HPDE6-E6E7 (cell line): ENCODE results near the gene TDRD9.
A peak's percentile ranks its signal among the peaks of the same experiment; 100 is the strongest.
"Not testable (repeated sequence)": the region's sequence is repeated elsewhere in the genome, so short reads cannot be mapped to it uniquely, and the experiment has no call there.

Source experiments
- DNase-seq: peaks from one replicate; pipeline ENCODE4 v3.0.0; 2011; ENCODE audit warnings: missing footprints; ENCODE audit errors: extremely low spot score

Gene TDRD9

DNA sequence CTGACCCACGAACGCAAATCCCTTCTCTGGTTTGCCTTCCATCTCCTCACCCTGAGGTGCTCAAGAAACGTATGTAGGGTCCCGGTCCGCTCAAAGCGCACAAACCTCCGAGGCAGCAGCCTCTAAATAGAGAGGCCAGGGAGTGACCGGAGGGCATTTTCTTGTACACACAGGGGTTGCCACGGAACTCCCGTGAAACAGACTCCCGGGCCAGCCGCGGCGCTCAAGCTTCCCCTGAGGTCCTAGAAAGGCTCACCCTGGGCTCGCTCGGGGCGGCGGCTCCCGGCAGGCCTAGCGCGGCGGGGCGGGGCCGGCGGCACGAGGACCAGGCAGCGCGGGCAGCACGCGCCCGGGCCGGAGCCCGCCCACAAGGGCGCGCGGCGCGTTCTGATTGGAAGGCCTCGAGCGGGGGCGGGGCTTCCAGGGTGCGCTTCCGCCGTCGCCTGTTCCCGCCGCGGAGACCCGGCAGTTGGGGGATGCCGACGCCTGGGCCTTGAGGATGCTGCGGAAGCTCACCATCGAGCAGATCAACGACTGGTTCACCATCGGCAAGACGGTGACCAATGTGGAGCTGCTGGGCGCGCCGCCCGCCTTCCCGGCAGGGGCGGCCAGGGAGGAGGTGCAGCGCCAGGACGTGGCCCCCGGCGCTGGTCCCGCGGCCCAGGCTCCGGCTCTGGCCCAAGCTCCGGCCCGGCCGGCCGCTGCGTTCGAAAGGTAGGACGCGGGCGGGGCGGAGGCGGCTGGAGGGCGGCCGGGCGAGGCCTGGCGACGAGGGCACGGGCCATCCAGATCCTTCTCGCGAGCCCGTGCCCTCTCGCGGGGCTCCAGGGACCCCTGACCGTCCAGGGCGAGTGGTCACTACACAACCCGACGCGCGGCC is at the start of gene TDRD9:
Gene TDRD9, plus strand, starts transcription at position 446 of the 880 bp plus-strand sequence. Its CDS starts 54 bp downstream, at position 500.
- DNase-seq = no peak

DNA sequence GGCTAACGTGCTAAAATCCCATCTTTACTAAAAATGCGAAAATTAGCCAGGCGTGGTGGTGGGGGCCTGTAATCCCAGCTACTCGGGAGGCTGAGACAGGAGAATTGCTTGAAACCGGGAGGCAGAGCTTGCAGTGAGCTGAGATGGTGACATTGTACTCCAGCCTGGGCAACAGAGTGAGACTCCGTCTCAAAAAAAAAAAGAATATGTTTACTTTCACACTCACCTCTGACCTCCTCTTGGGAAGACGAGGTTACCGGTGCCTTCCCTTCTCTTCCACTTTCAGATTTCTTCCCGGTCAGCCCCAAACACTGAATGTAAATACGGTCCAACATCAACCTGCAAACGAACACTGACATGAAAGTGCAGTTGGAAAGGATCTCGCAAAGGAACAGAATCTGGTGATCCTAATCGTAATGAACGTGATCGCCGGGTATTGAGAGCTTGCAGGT is 49.1 kb upstream of the TDRD9 start:
- no peak for DNase-seq

GRCh38 chr14:103879570-103880347 is 48.5 kb upstream of the TDRD9 start:
- peak; percentile 65 for DNase-seq

DNA sequence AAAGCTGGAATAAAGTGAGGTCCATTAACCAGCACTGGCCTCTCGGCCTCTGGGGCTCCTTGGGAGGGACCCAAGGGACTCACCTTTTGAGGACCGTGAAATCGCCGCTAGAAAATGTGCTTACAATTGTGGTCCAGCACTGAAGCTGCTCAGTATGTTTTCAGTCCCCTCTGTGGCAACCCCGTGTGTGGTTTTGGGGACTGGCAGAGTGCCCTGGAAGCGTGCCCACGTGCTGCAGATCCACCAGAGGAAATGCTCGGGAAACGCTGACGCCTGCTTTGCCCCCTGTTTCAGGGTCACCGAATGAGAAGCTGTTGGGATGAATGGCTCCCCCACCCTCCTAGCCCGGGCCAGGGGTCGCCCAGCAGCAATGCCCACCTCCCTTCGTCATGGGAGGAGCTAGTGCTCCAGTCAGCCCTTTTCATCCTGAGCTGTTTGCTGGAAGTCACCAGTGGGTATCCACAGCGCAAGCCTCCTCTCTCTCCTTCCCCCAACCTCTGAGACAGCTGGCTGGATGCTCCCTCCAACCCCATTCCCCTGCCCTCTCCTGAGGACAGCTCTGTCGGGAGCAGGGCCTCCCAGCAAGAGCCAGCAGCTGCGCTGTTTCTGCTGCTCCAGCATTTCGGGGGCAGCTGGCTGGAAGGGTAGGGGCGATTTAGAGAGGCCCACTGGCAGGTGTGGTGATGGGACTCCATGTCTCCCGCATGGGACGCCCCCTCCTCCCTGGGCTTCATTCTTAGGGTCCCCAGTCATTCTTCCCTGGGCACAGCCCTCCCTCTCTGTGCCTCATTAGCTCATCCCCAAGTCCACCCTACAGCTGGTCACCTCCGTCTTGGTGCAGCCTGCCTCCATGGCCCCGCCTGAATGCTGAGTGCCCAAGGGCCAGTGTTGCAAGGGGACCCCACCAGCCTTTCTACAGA is 47.6 kb upstream of the TDRD9 start:
- DNase-seq = no peak

GRCh38 chr14:103881268-103882201 is 46.7 kb upstream of the TDRD9 start:
- no peak for DNase-seq

- no peak for DNase-seq
Observed at GRCh38 chr14:103882503-103883262, 45.6 kb upstream of the TDRD9 start.

DNA sequence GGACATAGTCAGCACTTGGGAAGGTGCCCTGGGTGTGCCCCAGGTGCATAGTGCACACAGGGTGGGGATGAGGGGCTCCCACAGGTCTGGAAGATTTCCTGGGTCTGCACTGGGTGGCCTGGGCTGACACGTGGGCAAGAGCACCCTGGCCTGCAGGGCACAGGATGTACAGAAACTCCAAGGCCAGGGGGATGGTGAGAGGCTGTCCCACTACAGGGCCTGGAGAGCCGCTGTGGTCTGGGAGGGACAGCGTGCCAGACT is 45.1 kb upstream of the TDRD9 start:
- DNase-seq = no peak

DNA sequence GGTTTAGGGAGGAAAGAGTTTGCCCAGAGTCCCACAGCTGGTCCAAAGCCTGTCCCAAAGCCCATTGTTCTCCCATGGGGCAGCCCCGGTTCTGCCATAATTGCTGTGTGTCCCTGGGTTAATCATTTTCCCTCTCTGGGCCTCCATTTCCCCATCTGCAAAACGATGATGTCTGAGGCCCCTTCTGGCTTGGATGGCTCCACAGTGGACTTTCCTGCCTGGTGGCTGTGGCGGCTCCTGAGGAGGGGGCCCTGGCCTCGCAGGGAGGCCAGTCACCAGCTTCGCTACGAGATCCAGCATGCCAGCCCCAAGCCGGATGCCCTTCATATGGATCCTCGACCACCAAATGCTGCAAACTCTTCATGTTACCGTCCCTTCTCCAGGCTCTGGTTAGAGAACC is 43.4 kb upstream of the TDRD9 start:
- no peak for DNase-seq

DNA sequence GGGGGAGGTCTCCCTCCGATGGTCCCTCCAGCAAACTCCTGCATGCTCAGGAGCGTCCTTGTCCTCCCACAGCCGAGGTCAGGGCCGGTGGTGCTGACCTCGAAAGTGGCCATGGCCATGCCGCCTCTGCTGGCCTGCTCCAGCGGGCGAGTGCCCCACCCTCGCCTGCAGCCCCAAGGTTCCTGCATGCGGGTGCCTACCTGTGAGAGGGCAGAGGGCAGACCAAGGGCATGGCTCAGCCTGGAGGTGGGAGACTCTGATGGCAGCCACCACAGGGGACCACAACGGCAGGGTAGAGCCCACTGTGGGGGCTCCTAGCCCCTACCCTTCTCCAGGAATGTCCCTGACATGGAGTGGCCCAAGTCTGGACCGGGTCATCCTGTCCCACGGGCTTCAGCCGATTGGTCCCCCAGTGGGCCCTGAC is 42.7 kb upstream of the TDRD9 start:
- DNase-seq = no peak

DNA sequence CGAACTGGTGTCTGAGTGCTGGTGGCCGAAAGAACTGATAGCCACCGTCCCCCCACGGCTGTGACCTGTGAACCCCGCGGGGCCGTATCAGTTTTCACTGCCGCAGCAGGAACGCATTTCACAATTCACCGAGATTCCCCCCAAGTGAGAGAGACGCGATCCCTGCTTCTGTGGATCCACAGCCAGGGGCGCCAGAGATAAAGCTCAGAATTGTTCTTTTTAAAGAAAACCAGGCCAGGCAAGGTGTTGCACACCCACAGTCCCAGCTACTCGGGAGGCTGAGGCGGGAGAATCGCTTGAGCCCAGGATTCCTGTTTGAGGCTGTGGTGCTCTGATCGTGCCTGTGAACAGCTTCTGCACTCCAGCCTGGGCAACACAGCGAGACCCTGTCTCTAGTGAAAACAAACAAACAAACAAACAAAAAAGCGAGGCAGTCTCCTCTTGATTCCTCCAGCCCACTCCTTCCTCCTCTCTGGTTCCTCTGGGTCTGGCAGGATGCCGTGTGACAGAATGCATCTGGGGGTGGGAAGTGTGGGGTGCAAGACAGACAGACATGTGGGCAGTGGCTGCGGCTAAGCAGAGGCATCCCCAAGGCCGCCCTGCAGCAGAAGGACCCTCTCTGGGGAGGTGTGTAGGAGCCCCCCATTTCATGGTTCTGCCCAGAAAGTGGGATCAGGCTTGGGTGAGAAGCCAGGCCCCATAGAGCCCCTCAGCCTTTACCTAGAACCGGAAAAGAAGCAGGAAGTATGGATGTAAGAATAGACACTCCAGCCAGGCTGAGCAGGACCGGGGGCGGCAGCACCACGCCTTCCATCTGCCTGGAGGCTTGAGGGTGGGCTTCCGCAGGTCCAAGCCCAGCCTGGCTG is 41.7 kb upstream of the TDRD9 start:
- DNase-seq = no peak

DNA sequence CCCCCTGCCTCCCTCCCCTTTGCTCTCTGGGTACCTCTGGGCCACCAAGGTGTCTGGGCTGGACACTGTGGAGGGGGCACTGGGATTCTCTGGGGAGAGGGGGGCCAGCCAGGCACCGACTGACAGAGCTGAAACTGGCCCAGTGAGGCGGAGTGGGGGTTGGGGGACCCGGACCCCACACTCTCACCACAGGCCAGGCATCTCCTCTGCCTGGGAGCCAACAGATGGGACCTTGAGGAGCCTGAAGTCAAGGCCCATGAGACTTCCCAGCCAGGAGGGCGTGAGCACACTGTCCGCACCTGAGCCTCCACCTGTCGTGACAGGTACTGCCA is 41.1 kb upstream of the TDRD9 start:
- DNase-seq = no peak

DNA sequence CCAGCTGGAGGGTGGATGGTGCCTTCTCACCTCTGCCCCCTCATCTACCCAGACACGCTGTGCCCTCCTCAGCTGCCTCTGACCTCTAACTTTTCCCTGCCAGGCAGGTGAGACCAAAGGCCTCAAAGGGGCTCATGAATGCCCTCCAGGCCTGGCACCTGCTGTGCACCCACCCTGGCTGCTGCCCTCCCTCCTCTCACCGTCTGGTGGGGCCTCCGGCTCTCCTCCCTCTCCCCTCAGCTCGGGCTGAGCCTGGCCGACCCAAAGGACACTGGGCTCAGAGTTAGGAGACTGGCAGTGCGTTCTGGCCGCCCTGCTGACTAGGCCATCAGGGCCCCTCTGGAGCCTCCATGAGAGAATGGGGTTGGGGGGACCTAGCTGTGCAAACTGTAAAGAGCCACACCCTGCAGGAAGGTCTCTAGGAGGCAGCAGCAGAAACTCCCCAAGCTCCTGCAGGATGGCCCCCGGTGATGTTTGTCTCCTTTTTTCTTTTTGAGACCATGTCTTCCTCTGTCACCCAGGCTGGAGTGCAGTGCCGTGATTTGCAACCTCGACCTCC is 40.6 kb upstream of the TDRD9 start:
- DNase-seq = no peak

DNA sequence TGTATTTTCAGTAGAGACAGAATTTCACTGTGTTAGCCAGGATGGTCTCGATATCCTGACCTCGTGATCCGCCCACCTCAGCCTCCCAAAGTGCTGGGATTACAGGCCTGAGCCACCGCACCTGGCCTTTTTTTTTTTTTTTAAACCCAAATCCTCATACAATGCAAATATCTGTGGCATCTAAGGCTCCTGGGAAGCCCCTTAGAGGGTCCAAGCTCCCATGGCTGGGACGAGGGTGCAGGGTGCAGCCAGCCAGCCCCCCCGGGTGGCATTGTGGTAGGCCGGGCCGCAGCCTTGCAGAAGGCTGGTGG is 39.3 kb upstream of the TDRD9 start:
- DNase-seq = not testable (repeated sequence)

DNA sequence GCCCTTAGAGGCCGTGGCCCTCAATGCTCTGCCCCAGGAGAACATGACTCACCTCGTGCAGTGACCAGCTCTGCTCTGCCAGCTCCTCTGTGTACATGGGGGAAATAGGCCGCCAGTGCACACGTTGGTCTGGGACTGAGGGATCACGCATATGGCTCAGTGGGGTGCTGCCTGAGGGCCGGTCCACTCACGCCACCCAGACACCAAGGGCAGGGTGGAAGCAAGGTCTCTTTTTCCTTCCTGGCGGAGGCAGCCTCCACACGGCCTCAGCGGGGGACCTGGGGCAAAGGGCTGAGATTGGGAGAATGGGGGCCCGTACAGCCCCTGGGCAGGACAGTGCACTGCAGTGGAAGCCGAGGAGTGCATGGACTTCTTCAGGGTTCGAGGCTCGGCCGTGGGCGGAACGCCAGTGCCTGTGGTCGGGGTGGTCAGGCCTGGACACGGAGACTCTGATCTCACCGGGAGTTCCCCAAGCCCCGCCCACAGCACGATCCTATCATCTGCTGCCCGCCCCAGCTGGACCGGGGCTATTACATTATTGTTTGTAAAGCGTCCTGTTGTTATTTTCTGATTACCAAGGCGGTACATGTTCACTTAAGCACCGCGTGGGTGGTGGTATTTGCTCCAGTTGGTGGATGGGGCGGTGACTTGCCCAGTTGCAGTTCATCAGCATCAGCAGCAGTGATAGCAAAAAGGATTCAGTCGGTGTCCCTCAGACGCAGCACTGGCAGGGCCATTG is 38.8 kb upstream of the TDRD9 start:
- peak; percentile 90 for DNase-seq

- DNase-seq = no peak
Observed at GRCh38 chr14:103890052-103890371, 38.2 kb upstream of the TDRD9 start.

DNA sequence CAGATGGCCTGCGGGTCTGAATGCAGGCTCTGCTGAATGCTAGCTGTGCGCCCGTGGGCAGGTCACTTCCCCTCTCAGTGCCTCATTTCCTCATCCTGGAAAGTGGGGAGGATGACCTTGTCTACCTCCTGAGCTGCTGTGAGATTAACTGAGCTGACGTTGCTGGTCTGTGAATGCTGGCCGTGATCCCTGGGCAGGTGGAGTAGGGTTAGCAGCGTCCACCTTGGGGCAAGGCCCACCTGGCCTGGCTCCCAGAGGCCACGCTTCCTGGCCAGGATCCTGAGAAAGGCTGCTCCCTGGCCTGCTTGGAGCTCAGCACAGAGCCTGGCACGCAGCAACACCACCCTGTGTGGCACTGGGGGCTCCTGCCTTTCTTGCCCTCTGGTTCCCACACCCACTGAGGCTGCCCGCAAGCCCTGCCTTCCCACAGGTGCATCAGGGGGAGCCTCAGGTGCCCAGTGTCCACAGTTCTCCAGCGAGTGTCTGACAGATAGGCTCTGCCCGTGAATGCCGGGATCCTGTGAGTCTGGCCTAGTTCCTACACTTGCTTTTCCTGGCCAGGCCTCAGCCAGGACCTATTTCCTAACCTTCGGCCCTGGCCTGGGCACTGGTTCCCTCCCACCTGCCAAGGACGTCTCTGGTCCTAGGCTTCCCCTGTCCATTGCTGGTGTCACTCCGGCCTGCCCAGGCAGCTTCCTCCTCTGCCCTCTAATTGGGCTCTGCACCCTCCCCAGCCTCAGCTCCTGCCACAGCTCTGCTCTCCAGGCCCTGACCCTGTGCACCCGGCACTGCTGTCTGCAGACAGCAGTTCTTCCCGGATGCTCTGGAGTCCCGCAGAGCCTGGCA is 37.2 kb upstream of the TDRD9 start:
- DNase-seq = no peak

DNA sequence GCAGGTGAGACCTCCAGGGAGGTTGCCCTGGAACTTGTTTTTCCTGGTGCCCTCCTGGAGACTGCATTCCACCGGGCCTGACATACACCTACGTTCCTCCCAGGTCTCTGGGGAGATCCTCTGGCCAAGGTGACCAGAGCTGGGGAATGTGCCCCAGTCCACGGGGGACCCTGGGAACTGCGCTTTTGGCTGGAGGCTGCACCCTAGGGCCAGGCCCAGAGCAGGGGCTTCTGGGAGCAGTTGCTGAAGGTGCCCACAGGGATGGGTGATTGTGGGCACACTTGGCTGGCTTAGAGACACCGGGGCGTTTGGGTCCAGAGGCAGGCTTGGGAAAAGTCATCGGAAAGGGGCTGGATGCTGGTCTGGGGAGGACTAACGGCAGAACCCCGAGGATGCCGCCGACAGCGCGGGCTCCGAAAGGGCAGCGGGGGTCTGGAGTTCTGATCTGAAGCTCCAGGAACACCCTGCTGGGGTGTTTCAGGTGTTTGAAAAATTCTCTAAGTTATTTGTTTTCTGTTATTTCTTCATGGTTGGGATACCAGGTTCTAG is 36.5 kb upstream of the TDRD9 start:
- DNase-seq = no peak
